ENCODE data around the gene CCL20. TPM values are rescaled to one million over a fixed set of nuclear protein-coding genes. Genes with fewer than 3 reads are reported as not detected.

The CCL20 gene
- total RNA-seq, 1 donor from 2014 or later, result not detected

DNA sequence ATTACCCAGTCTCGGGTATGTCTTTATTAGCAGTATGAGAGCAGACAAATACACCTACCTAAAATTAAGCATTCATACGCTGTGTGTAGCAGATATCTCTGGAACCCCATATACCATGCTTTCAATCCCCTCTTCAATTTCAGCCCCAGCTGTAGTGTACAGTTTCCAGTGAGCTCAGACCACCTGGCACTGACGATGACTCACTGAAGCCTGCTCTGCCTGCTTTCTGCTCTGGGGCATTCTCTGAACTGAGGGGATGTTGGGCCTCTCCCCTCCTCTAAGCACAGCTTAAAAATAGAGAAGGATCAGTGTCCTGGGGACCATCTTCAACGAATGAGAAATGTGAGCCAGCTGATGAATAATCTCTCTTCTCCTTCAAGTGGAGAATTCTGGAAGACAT is 8.7 kb upstream of the CCL20 start:
- DNase-seq (no peak), ATAC-seq (ENCODE audit: low read depth) (no peak)
- H3K27me3 Mint-ChIP-seq, result peaks cover 8% of the 10 kb centered on the region
- no peaks in the 10 kb centered on the region for H3K4me1 Mint-ChIP-seq
- no peaks in the 10 kb centered on the region for H3K9me3 Mint-ChIP-seq
- intact Hi-C loops (cut with micrococcal nuclease), result no loop called here
- no peaks in the 10 kb centered on the region for H3K36me3 Mint-ChIP-seq (ENCODE audit: low read depth)
- no peak overlapping the region for H3K27ac Mint-ChIP-seq
- no peak overlapping the region for H3K4me3 Mint-ChIP-seq
- POLR2A ChIA-PET, result no interaction called here
- CTCF ChIA-PET, result no interaction called here
- TF ChIP-seq, protein P1, sequence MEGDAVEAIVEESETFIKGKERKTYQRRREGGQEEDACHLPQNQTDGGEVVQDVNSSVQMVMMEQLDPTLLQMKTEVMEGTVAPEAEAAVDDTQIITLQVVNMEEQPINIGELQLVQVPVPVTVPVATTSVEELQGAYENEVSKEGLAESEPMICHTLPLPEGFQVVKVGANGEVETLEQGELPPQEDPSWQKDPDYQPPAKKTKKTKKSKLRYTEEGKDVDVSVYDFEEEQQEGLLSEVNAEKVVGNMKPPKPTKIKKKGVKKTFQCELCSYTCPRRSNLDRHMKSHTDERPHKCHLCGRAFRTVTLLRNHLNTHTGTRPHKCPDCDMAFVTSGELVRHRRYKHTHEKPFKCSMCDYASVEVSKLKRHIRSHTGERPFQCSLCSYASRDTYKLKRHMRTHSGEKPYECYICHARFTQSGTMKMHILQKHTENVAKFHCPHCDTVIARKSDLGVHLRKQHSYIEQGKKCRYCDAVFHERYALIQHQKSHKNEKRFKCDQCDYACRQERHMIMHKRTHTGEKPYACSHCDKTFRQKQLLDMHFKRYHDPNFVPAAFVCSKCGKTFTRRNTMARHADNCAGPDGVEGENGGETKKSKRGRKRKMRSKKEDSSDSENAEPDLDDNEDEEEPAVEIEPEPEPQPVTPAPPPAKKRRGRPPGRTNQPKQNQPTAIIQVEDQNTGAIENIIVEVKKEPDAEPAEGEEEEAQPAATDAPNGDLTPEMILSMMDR (IDR thresholded peaks at IDR 0.05), result no peak

DNA sequence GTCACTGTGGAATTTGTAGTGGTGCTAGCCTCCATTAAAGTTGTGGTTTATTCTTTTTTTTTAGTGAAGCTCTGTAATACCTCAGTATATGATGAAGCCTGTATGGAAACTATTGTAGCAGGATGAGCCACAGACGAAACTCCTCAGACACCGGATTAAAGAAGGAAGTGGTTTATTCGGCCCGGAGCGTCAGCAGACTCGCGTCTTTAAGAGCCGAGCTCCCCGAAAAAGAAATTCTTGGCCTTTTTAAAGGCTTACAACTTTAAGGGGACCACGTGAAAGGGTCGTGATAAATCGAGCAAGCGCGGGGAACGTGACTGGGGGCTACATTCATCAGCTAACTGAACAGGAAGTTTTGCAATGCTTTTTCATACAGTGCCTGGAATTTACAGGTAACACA is 8.1 kb upstream of the CCL20 start:
- ATAC-seq (ENCODE audit: low read depth), result no peak
- no peak for DNase-seq
- intact Hi-C loops (cut with micrococcal nuclease), result no loop called here
- ChIA-PET POLR2A (no interaction called here), CTCF (no interaction called here)
- no peaks in the 10 kb centered on the region for H3K9me3 Mint-ChIP-seq
- no peaks in the 10 kb centered on the region for H3K4me1 Mint-ChIP-seq
- no peak overlapping the region for H3K27ac Mint-ChIP-seq
- no peaks in the 10 kb centered on the region for H3K36me3 Mint-ChIP-seq (ENCODE audit: low read depth)
- H3K27me3 Mint-ChIP-seq, result peaks cover 8% of the 10 kb centered on the region
- H3K4me3 Mint-ChIP-seq, result no peak overlapping the region
- TF ChIP-seq, protein P1 (IDR thresholded peaks at IDR 0.05), result no peak

DNA sequence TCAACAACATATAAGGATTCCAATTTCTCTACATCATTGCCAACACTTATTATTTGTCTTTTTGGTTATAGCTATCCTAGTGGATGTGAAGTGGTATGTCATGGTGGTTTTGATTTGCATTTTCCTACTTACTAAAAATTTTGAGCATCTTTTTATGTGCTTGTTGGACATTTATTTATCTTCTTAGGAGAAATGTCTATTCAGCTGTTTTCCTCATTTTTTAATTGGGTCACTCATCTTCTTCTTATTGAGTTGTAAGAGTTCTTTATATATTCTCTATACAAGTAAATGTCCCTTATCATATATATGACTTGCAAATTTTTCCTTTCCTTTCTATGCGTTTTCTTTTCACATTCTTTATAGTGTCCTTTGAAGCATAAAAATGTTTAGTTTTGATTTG is 4.7 kb upstream of the CCL20 start:
- POLR2A ChIA-PET, result no interaction called here
- intact Hi-C loops (cut with micrococcal nuclease), result no loop called here

DNA sequence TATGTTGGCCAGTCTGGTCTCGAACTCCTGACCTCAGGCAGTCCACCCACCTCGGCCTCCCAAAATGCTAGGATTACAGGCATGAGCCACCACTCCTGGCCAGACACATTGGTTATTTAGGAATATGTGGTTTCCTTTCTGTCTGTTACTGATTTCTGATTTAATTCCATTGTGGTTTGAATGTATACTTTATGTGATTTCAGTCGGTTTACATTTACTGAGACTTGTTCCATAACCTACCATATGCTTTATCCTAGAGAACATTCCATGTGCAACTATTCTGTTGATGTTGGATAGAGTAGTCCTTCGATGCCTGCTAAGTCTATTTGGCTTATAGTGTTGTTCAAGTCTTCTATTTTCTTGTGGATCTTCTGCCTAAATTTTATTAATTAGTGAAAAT is 1.6 kb upstream of the CCL20 start:
- POLR2A ChIA-PET, result no interaction called here
- H3K4me1 Mint-ChIP-seq, result no peaks in the 10 kb centered on the region
- DNase-seq (no peak), ATAC-seq (ENCODE audit: low read depth) (no peak)
- H3K36me3 Mint-ChIP-seq (ENCODE audit: low read depth), result no peaks in the 10 kb centered on the region
- no peaks in the 10 kb centered on the region for H3K9me3 Mint-ChIP-seq
- H3K27me3 Mint-ChIP-seq, result peaks cover 16% of the 10 kb centered on the region
- TF ChIP-seq, protein P1 (IDR thresholded peaks at IDR 0.05), result no peak
- no peak overlapping the region for H3K4me3 Mint-ChIP-seq
- intact Hi-C loops (cut with micrococcal nuclease), result no loop called here
- H3K27ac Mint-ChIP-seq, result no peak overlapping the region
- CTCF ChIA-PET, result no interaction called here

More for the DNA sequence above, 4.7 kb upstream of the CCL20 start:
- TF ChIP-seq, protein P1 (IDR thresholded peaks at IDR 0.05), result no peak
- ATAC-seq (ENCODE audit: low read depth), result no peak
- H3K36me3 Mint-ChIP-seq (ENCODE audit: low read depth), result no peaks in the 10 kb centered on the region
- H3K4me1 Mint-ChIP-seq, result no peaks in the 10 kb centered on the region
- no peaks in the 10 kb centered on the region for H3K9me3 Mint-ChIP-seq
- DNase-seq, result no peak
- H3K4me3 Mint-ChIP-seq, result no peak overlapping the region
- CTCF ChIA-PET, result no interaction called here
- peaks cover 6% of the 10 kb centered on the region for H3K27me3 Mint-ChIP-seq
- H3K27ac Mint-ChIP-seq, result no peak overlapping the region

DNA sequence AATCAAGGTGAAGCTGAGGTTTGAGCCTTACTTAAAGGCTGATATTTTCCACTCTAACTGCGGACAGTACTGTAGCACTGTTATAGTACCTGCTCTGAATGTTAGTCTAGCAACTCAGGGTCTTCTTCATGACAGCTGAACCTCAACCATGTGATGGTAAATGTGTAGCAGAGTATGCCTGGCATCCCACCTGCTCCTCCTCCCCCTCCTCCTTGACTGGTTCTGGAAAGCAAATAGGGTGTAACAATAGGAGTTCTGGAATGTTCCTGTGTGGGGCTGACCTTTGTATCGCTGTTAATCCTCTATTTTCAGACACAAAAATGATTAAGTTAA is 447 bp upstream of the CCL20 start:
- TF ChIP-seq, protein P1 (IDR thresholded peaks at IDR 0.05), result no peak
- DNase-seq (no peak), ATAC-seq (ENCODE audit: low read depth) (no peak)
- intact Hi-C loops (cut with micrococcal nuclease), result no loop called here
- Mint-ChIP-seq H3K9me3 (no peaks in the 10 kb centered on the region), H3K4me1 (no peaks in the 10 kb centered on the region), H3K4me3 (no peak overlapping the region), H3K36me3 (ENCODE audit: low read depth) (no peaks in the 10 kb centered on the region), H3K27ac (no peak overlapping the region), H3K27me3 (peaks cover 22% of the 10 kb centered on the region)
- ChIA-PET POLR2A (no interaction called here), CTCF (no interaction called here)

Measured in activated B cell treated with CpG ODN at 0.5 μM for 24 hours (primary cell).